Progenitor cell of endocrine pancreas (in vitro differentiated cells): ENCODE results near the gene OSBPL7. TPM values are rescaled to one million over a fixed set of nuclear protein-coding genes. Genes with fewer than 3 reads are reported as not detected.

ENCODE experiments used
- DNase-seq: peaks from one replicate; pipeline ENCODE4 v3.0.0; 2021; ENCODE audit warnings: low spot score; ENCODE audit not compliant: unreplicated experiment
- H3K27ac Mint-ChIP-seq: 2 replicates; pipeline ENCODE4 v1.8.0; 2021; ENCODE audit warnings: mild to moderate bottlenecking, moderate library complexity, mixed read lengths
- H3K27me3 Mint-ChIP-seq: 2 replicates; pipeline ENCODE4 v1.8.0; 2021; ENCODE audit warnings: mixed read lengths
- H3K36me3 Mint-ChIP-seq: 2 replicates; pipeline ENCODE4 v1.8.0; 2022; ENCODE audit warnings: mixed read lengths; ENCODE audit not compliant: insufficient read depth
- H3K4me1 Mint-ChIP-seq: 2 replicates; pipeline ENCODE4 v1.8.0; 2021; ENCODE audit warnings: low read depth, mixed read lengths
- H3K4me3 Mint-ChIP-seq: 2 replicates; pipeline ENCODE4 v1.8.0; 2021; ENCODE audit warnings: low read depth, mild to moderate bottlenecking, moderate library complexity, mixed read lengths
- H3K9me3 Mint-ChIP-seq: 2 replicates; pipeline ENCODE4 v1.8.0; 2021; ENCODE audit warnings: low read depth, mixed read lengths
- CTCF ChIP-seq: fragments of 200-600 bp; sonication (generic); IDR thresholded peaks from one replicate; pipeline ENCODE4 v1.5.0; 2021; ENCODE audit warnings: antibody characterized with exemption, mild to moderate bottlenecking; ENCODE audit not compliant: unreplicated experiment
- long read RNA-seq: library from polyadenylated mRNA; unstranded; transcript quantifications from one replicate; pipeline ENCODE4 v2.0.0, GENCODE V29; 2020
- total RNA-seq: library from RNA; stranded (reverse); gene quantifications from 2 replicates; pipeline ENCODE4 v1.2.1, GENCODE V29; 2021

OSBPL7 gene
- total RNA-seq = 20.5 and 26.2 TPM in 2 replicates
- long read RNA-seq = 0 reads

- TF ChIP-seq CTCF = no peak
- Mint-ChIP-seq H3K4me1 (peaks cover 9% of the 10 kb centered on the region), H3K27ac (peak within 1 kb of the TSS; percentile 71), H3K27me3 (no peaks in the 10 kb centered on the region), H3K9me3 (no peaks in the 10 kb centered on the region), H3K36me3 (peaks cover 14% of the 10 kb centered on the region), H3K4me3 (peak within 1 kb of the TSS; percentile 91)
- DNase-seq = peak; percentile 39
These were observed at the start of gene OSBPL7 for GRCh38 chr17:47821424-47822391. OSBPL7 (minus strand) TSS chr17:47821794; CDS start chr17:47820278, 1,516 bp downstream.

GRCh38 chr17:47871048-47871447 lies 49.5 kb upstream of the OSBPL7 start:
- no peak for TF ChIP-seq CTCF
- peaks cover 81% of the 10 kb centered on the region for H3K27me3 Mint-ChIP-seq
- H3K9me3 Mint-ChIP-seq = no peaks in the 10 kb centered on the region
- H3K36me3 Mint-ChIP-seq = no peaks in the 10 kb centered on the region
- H3K27ac Mint-ChIP-seq = no peak overlapping the region
- no peaks in the 10 kb centered on the region for H3K4me1 Mint-ChIP-seq
- H3K4me3 Mint-ChIP-seq = no peak overlapping the region
- no peak for DNase-seq

DNA sequence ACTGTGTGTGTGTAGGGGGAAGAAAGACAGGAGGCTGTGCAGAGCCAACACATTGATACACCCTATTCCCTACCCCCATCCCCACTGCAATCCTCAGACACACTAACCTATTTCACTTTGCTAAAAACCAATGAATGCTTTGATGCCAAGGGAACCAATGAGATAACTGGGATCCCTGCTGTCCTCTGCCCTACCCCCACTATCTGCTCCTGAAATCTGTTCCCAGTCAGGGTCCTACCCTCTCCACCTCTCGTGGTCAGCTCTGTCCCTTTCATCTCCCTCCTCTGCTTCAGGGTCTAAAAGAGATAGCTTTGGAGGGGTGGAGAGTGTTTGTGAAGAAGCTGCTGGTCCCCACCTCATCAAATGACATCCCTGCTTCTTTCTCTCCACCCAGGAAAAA lies 48.5 kb upstream of the OSBPL7 start:
- DNase-seq = no peak
- TF ChIP-seq CTCF = no peak
- no peak overlapping the region for H3K27ac Mint-ChIP-seq
- no peaks in the 10 kb centered on the region for H3K9me3 Mint-ChIP-seq
- peaks cover 81% of the 10 kb centered on the region for H3K27me3 Mint-ChIP-seq
- no peaks in the 10 kb centered on the region for H3K4me1 Mint-ChIP-seq
- no peak overlapping the region for H3K4me3 Mint-ChIP-seq
- no peaks in the 10 kb centered on the region for H3K36me3 Mint-ChIP-seq

GRCh38 chr17:47869114-47869513 lies 47.5 kb upstream of the OSBPL7 start:
- H3K4me1 Mint-ChIP-seq = no peaks in the 10 kb centered on the region
- no peak overlapping the region for H3K4me3 Mint-ChIP-seq
- H3K9me3 Mint-ChIP-seq = no peaks in the 10 kb centered on the region
- DNase-seq = no peak
- peaks cover 77% of the 10 kb centered on the region for H3K27me3 Mint-ChIP-seq
- no peaks in the 10 kb centered on the region for H3K36me3 Mint-ChIP-seq
- TF ChIP-seq CTCF = no peak
- H3K27ac Mint-ChIP-seq = no peak overlapping the region

DNA sequence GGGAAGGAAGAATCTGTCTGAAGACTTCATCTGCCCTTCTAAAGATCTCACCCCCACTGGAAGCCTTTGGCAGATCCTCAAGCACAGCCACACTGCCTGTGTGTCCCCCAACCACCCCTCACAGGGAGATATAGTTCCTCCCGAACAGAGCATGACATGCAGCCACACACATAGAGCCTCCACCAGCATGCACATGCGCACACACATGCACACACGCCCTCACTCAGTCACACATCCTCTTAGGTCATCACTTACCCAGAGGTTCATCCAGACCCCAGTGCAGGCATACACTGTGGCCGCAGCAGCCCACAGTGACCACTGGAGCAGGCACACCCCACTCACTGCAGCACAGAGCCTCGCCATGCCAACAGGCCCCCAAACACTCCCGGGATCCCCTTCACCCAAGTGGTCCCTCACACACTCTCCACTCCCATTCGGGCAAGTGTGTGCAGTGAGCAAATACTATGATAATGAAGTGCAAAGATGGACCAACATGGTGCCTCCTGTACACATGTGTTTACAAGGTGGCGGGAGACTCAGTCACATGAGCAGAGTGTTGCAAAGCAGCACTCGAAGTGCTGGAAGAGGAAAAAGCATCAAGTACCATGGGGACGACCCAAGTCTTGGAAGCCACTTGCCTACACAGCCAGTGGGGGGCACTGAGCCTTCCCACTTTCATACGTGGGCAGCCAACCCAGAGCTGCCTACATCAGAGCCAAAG lies 46.4 kb upstream of the OSBPL7 start:
- DNase-seq = no peak
- no peaks in the 10 kb centered on the region for H3K36me3 Mint-ChIP-seq
- H3K27ac Mint-ChIP-seq = no peak overlapping the region
- H3K4me3 Mint-ChIP-seq = no peak overlapping the region
- TF ChIP-seq CTCF = no peak
- H3K27me3 Mint-ChIP-seq = peaks cover 68% of the 10 kb centered on the region
- H3K4me1 Mint-ChIP-seq = no peaks in the 10 kb centered on the region
- H3K9me3 Mint-ChIP-seq = no peaks in the 10 kb centered on the region
